EL (cell line): ENCODE data around the gene SLC12A7.

Source experiments
- DNase-seq: peaks from one replicate; pipeline ENCODE4 v3.0.0-alpha.2; 2016

The SLC12A7 gene

DNA sequence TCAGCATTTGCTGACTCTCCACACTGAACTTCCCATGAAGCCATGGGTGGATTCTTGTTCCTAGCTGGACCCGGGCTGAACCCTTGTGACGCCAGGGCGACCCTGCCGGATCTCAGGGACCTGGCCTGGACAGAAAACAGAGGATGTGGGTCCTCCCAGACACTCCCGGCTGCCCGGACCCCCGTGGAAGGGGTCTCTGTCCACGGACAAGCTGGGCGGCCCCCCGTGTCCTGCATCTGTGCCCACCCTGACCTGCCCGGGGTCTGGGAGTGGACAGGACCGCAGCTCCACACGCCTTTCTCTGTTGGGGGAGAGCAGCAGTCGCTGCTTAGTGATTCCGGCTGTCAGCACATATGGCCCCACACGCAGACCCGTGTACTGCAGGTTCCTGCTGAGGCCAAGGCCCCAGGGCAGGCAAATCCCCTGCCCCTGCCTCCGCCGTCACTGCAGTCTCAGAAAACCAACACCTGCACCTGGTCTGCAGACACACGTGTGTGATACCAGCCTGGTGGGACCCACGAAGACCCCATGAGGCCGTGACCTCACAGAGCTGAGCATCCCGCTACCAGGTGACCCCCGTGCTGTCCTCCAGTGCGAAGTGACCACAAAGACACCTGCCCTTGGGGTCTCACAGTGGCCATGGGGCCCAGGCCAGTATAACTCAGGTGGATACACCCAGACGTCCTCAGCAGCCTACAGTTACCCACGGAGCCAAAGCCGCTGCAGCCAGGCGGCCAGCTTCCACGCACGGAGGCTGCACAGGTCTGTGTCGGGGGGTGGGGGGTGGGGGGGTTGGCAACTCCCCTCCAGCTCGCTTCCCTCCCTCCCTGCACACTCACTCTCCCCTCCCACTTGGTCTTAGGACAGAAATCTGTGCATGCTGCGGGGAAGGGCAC, 52.6 kb downstream of the SLC12A7 start:
- no peak for DNase-seq

DNA sequence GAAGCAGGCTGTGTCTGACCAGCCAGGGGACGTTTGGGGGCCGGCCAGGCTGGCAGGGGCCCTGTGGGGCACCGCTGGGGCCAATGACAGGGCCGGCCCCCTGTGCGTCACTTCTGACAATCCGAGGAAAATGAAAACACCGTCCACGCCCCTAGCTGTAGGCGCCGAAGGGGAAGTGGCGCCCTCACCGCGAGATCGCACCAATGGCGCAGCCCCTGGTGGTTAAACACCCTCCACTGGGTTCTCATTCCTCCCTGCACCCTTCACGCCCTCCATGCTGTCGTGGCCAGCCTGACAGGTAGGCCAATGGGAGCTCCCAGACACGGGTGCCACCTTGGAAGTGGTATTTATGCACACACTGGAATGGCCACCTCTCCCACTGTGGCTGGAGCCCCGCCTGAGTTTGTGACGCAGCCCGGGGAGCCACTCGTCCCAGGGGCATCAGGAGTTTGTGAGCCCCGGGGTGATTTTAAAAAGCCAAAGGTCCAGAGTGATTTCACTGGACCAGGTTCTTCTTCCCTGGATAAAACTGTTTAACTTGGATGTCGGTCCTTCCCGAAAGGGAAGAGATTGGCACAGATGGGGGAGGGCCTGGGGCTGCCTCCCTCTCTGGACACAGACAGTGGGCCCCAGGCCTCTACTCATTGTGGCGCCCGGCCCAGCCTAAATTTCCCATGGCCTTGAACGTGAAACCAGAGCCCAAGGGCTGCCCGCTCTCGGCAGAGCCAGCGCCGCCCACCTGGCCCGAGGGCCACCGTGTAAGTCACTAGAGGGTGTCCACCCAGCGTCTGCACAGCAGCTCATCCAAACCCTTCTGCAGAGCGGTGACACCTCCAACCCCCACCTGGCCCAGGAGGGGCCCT, 53.5 kb downstream of the SLC12A7 start:
- DNase-seq, result no peak

DNA sequence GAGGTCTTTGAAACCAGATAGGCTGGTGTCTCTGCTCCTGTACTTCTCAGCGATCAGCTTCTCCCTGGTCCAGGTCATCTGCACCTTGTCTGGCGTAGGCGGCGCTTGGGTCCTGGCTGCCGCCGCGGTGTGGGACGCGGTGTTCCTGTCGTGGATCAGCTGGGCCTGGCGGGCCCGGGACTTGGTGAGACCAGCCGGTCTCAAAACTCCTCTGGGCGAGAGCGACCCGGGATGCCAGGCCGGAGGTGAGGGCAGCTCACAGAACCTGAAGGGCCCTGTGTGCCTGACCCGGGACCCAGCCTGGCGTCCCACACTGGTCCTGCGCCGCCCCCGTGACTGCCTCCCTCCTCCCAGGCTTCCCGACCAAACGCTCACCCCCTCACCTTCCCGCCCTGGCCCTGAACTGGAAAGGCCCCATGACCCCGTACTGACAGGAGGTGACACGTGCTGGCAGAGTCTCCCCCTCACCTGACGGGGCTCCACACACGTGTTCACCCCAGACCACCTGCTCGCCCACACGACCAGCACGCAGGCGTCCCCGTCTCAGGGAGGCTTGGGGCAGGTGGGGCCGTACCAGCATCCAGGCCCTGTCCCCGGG, 54.3 kb downstream of the SLC12A7 start:
- no peak for DNase-seq

DNA sequence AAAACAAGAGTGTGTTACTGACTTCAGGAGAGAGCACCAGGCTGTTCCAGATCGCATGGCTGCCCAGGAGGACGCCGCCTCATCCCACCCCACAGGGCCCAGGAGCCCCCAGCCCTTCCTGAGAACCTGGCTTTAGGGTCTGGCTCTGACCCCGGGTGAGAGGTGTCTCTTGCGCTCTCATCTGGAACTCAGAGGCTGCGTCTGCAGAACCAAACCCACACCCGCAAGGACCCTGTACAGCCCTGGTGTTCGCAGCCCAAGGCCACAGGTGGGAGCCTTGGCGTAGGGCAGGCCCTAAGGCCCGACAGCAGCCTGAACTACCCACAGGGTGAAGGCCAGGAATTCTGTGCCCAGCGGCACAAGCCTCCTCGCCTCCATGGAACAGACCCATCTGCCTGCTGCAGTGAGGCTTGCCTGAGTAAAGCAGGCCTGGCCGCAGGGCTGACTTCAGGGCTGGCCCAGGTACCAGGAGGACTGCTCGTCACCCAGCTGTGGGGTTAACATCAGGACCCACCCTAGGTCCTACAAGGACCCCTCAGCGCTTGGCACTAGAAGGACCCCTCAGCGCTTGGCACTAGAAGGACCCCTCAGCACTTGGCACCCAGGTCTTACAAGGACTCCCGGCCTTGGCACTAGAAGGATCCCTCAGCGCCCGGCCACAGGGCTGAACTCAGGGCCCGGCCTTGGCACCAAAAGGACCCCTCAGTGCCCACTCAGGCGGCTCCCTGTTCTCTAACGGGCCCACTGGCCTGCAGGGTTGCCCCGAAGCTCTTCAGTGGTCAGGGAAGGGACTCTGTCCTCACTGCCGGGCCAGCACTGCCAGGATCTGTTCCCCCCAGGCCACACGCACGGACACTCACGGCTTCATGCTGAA, 55.0 kb downstream of the SLC12A7 start:
- DNase-seq, result no peak

DNA sequence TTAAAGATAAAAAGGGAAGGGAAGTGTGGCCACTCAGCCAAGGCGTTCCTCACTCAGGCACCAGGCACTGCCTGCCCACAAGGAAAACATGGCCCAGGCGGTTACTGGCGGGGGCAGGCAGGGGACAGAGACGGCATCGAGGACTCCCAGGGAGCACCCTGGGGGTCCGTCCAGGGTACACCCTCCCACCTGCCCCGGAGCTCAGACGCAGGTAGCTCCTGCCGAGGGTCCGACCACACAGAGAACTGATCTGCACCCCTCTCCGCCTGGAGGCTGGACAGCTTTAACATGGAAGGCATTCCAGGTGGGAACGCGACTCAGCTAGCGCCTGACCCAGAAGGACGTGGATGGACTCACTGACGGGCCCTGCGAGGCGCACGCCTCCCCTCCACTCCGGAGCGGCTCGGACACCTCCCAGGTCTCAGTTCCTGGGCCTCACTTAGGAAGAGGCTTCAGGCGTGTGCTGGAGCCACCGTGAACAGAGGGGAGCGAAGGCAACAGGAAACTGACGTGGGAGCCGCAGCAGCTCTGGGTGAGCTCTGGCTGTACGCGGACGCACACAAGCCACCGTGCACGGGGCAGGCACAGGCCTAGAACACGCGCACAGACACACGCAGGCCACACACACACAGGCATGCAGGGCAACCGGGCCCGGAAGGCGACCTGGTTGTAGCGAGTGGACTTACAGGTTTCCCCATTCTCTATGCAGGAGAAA, 55.8 kb downstream of the SLC12A7 start:
- DNase-seq, result no peak

DNA sequence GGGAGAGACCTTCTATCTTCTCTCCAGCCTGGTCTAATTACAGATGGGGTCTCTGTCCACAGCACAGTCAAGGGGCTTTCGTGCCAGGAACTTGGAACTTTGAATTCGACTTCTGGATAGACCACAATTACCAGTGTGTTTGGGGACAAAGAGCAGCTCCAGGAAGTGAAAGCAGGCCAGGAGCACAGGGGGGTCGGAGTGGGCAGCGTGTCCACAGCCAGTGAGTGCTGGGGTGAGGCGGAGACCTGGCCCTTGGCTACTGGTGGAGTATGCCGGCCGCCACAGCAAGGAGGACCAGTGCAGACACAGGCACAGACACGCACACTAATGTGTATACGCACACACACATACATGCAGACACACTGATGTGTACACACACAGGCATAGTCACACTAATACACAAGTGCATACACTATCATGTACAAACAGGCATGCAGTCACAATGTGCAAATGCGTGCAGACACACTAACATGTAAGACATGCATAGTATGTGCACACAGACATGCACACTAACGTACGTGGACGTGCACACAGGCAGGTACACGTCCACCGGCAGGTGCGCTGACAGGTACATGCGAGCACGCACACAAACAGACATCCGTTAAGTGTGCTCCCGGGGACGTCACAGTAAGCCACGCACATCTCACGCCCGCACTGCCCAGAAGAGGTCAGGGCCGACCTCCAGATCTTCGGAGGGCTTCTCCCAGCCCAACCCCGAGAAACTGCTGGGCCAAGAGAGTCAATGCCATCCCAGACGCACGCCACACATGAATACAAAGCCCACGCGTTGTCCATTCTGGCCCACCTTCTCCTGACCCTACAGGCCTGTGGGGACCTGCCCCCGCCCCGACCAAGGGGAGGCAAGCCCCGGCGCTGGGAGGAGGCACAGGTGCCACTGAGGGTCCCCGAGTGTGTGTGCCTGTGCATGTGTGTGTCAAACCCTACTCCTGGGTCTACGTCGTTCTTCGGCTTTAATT, 56.8 kb downstream of the SLC12A7 start:
- DNase-seq, result no peak

DNA sequence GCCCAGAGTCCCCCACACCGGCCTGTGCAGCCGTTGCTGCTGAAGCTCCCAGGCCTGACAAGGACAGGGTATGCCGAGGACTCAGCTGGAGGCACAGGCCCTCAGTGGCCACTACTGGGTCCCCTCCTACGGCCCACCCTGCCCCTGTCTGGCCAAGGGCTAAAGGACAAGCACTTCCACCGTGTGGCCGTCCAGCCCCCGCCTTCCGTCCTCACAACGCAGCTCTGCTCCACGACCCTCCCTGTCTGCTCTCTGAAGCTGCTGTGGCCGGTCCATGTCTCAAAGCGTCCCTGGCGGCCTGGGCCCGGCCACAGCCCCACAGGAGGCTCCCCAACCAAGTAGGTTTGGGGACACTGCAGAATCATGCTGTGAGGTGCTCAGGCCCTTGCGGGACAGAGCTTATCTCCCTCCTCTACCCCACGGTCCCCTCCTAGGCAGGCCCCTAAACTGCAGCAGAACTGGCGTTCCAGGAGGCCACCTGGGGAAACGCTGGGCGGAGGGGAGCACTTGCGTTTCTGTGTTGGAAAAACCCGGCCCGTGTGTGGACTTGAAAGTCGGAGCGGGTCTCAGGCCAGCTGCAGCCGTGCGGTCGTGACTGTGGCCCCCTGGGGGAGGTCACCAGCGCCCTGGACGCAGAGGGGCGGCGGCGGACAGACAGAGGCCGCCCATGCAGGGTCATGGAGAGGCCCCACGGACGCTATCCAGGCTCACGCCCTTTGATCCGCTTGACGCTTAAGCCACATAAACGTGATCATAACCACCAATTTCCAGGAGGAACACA, 57.7 kb downstream of the SLC12A7 start:
- no peak for DNase-seq

DNA sequence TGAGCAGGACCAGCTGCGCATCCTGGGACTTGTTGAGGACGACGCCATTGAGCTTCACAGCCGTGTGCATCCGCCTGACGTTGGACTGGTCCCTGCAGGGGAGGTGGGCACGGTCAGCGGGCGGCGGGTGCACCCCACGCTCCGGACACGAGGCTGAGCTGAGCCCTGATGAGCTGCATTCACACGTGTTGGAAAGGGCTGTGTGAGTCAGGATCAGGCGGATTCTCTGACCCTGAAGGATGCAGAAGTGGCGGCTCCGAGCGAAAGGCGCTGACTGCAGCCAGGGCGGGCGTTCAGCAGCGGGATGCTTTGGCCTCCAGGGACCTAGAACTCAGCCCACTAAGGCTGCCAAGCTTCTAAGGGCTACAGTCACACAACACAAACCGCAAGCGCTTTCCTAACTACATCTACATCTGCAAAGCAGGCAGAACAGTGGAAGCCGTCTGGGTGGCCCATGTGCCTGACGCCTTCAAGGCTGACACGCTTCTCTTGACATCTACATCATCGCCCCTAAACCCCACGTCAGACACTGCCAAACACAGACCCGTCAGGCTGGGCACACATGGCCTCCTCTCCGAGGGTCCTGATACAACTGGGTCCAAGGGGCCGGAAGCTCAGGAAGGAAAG, 58.4 kb downstream of the SLC12A7 start:
- no peak for DNase-seq

DNA sequence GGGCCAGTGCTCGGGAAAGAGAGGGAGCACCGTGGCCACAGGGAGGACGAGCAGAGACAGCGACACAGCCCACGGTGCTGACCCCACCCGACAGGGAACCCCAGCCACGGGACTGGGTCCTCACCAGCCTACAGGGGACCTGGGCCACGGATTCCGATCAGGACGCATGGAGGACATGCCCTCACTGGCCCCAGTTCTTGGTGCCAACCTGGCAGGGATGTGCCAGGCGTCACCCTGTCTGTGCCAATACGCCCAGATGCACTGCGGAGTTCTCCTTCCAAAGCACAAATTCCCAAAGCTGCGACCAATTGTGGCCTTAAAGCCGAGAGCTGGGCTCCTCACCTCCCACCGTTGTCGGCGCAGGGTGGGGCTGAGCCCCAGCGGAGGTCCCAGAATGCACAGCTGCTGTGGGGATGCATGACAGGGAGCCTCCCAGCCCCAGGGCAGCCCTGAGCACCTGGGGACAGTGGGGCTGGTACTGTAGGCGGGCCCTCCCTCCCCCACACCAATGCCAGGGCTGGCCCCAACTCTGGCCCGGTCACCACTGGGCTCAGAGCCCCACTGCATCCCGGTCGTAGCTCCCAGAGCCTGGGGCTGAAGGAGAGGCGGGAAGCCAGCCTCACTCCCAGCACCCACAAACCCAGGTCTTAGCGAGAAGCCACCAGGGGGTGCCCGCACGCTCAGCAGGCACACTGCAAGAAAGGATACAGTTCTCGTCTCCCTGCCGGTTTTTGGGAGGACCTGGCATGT, 59.0 kb downstream of the SLC12A7 start:
- DNase-seq, result no peak

DNA sequence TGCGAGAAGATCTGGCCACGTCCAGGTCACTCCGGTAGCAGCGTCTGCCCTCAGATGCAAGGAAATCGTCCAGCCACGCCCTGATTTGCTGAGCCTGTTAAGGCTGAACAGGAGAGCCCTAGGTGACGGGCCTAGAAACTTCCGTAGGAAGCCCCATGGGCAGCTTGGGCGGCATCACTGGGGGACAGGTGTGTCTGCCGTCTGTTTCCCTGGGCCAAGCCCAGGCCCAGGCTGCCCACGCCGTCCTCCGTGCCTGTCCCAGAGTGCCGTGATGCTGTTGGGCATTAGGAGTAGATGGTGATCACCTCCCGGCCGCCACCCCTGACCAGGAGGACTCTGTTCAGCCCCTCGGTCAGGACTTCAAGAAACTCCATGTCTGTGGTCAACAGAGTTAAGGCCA, 59.8 kb downstream of the SLC12A7 start:
- DNase-seq, result no peak

DNA sequence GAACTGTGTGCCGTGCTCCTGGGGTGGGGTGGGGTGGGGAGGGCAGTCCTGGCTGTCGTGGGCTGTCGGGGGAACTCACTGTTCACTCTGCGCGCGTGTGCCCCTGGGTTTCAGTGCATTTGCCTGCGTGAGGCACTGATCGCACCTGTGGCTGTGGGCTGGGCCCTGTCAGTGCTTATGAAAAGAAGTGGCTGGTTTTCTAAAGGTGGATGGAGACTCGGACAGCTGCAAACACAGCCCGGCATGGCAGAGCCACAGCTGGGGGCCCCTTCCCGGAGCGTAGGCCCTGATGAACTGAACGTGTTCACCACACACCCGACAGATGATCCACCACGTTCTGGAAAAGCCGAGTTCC, 60.5 kb downstream of the SLC12A7 start:
- DNase-seq, result no peak

DNA sequence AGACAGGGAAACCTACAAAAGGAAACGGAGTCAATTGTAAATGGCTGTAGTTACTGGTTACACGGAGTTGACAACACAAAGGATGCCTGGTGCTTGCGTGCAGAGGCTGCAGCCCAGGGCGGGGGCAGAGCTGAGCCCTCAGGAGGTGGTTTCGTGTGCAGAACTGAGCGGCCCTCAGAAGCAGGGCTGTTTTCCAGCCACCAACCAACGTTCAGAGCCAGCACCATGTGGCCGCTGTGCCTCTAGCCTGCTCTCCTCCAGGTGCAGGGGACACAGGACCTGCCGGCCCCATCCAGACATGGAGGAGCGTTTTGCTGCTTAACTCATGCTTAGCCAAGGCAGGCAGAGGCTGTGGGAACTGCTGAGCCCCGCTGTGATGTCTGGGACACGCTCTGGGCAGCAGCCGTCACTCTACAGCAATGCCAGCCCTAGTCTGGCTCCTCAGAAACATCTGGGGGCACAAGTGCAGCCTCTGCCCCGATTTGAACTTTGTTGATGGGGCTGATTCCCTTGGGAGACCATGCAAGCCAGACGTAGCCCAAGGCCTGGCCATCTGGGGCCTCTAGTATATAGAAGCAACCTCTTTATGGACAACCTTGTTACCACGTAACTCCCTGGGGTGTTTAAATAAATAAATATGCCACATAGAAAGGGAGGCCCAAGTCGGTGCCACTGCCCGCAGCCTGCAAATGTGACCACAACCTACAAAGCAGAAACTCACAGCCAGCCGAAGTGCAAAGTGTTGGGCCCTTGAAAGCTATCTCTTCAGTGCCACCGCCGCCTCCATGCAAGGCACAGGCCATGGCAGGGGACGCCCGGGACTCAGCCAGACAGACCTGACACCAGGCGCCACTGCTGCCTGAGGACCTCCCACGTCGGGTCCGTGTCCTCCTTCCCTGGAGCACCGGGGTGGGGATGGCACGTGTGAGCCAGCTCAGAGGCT, 61.2 kb downstream of the SLC12A7 start:
- DNase-seq, result no peak

DNA sequence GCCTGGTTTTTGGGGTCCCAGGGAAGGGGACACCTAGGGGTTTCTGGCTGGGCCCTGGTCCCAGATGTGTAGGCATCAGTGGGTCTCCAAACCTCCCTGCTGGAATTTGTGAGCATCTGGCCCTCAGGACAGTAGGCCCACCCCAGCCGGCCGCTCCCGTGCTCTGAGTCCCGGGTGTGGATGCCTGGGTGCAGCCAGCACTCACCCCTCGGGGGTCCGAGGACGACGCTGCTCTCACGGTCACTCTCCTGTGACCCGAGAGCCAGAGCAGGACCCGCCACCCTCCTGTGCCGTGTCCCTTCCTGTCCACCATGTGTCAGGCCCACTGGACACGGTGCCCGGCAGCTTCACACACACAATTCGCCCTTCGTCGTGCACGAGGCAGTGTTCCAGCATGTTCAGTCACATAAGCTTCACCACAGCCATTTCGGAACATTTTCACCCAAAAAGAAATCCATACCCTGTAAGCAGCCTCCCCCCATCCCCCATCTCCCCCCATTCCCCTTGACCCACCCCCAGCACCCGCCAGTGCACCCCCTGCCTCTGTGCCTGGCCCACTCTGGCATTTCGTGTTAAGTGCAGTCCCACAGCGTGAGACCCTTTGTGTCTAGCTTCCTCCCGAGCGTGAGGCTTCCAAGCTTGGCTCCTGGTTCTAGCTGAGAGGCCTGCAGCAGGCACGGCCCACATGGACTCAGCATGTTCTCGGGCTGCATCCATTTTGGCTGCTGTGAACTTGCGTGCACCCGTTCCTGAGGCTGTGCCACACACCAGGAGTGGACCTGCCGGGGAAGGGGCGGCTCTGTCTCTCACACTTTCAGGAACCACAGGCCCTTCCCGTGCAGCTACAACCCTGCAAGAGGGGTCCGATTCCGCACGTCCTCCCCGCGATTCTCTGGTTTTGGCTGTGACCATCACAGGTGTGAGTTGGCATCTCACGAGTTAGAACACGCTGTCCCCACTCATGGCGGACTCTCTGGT, 62.7 kb downstream of the SLC12A7 start:
- DNase-seq, result no peak

DNA sequence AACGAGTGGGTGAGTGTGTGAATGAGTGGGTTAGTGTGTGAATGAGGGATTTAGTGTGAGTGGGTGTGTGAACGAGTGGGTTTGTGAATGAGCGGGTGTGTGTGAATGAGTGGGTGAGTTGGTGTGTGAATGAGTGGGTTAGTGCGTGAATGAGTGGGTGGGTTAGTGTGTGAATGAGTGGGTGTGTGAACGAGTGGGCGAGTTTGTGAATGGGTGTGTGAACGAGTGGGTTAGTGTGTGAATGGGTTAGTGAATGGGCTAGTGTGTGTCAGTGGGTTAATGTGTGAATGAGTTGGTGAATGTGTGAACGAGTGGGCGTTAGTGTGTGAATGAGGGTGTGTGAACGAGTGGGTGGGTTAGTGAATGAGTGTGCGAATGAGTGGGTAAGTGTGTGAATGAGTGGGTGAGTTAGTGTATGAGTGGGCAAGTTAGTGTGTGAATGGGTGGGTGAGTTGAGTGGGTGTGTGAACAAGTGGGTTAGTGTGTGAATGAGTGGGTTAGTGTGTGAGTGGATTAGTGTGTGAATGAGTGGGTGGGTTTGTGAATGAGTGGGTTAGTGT, 63.6 kb downstream of the SLC12A7 start:
- DNase-seq, result no peak

DNA sequence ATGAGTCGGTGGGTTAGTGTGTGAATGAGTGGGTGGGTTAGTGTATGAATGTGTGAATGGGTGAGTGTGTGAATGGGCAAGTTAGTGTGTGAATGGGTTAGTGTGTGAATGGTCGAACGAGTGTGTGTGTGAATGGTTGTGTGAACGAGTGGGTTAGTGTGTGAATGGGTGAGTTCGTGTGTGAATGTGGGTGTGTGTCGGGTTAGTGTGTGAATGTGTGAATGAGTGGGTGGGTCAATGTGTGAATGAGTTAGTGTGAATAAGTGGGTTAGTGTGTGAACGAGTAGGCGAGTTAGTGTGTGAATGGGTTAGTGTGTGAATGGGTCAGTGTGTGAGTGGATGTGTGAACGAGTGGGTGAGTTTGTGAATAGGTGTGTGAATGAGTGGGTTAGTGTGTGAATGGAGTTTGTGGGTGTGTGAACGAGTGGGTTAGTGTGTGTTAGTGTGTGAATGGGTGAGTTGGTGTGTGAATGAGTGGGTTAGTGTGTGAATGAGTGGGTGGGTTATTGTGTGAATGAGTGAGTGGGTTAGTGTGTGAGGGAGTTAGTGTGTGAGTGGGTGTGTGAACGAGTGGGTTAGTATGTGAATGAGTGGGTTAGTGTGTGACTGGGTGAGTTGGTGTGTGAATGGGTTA, 64.4 kb downstream of the SLC12A7 start:
- DNase-seq, result no peak
